ENCODE measurements around the gene SNX1. TPM values are rescaled to one million over a fixed set of nuclear protein-coding genes. Genes with fewer than 3 reads are reported as not detected.
"Not testable (repeated sequence)": the region's sequence is repeated elsewhere in the genome, so short reads cannot be mapped to it uniquely, and the experiment has no call there.

SNX1 gene
- total and polyA plus RNA-seq, 9 donors, result 51.5 to 139 (median 125) TPM

DNA sequence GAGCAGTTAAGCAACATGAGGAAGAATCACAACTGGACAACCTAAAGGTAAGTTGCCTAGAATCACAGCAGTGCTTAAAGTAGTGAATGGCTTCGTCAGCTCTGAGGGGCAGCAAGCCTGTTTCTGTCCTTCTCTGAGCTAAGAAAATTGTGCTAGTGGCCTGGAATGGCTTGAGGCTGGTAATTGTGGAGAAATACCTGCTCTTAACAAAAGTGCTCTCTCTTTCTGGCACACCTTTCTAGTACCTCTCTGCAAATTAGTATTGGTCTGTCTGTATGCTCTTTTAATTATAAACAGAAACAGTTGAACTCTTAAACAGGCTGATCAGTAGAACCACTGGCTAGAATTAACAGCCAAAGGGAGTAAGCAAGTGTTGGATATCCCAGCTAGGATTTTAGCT, 11.6 kb downstream of the SNX1 start:
- WGBS, 3 donors, result 88 to 100% (median 91%) methylated on average over 1 of the region's 1 CpG
- no peak for TF ChIP-seq EP300 (IDR thresholded peaks at IDR 0.05)
- TF ChIP-seq, protein P1, sequence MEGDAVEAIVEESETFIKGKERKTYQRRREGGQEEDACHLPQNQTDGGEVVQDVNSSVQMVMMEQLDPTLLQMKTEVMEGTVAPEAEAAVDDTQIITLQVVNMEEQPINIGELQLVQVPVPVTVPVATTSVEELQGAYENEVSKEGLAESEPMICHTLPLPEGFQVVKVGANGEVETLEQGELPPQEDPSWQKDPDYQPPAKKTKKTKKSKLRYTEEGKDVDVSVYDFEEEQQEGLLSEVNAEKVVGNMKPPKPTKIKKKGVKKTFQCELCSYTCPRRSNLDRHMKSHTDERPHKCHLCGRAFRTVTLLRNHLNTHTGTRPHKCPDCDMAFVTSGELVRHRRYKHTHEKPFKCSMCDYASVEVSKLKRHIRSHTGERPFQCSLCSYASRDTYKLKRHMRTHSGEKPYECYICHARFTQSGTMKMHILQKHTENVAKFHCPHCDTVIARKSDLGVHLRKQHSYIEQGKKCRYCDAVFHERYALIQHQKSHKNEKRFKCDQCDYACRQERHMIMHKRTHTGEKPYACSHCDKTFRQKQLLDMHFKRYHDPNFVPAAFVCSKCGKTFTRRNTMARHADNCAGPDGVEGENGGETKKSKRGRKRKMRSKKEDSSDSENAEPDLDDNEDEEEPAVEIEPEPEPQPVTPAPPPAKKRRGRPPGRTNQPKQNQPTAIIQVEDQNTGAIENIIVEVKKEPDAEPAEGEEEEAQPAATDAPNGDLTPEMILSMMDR (IDR thresholded peaks at IDR 0.05), result no peak
- no peak for TF ChIP-seq POLR2A (IDR thresholded peaks at IDR 0.05)
- intact Hi-C loops (cut with DNase I), result no loop called here
- Histone ChIP-seq H3K4me3 (no peak overlapping the region), H3K9me3 (no peaks in the 10 kb centered on the region), H3K4me1 (ENCODE audit: insufficient read depth) (peaks cover 15% of the 10 kb centered on the region), H3K27me3 (no peaks in the 10 kb centered on the region), H3K27ac (no peak overlapping the region), H3K36me3 (no peaks in the 10 kb centered on the region)
- DNase-seq, result no peak

DNA sequence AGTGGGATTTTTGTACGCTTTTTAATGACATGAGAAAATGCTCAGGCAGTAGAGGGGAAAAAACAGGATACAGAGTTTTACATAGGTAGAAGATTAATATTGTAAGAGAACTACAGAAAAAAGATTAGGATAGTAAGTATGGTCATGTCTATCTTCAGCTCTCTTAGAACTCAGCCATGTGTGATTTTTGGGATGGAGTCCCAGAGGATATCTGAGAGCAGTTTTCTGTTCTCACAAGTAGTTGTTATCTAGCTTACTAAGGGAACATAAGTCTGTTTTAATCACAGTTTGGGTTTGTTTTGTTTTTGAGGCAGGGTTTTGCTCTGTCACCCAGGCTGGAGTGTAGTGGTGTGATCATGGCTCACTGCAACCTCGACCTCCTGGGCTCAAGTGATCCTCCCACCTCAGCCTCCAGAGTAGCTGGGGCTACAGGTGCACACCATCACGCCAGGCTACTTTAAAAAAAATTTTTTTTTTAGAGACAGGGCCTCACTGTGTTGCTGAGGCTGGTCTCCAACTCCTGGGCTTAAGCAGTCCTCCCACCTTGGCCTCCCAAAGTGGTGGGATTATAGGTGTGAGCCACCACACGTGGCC, 14.4 kb downstream of the SNX1 start:
- 89 to 97% (median 94%) methylated on average over 4 of the region's 4 CpGs for WGBS, 3 donors
- intact Hi-C loops (cut with DNase I); H3K4me3 ChIP-seq; H3K36me3 ChIP-seq; H3K27me3 ChIP-seq; H3K9me3 ChIP-seq; H3K27ac ChIP-seq; DNase-seq: not testable (repeated sequence)
- H3K4me1 ChIP-seq (ENCODE audit: insufficient read depth), result peaks cover 13% of the 10 kb centered on the region

DNA sequence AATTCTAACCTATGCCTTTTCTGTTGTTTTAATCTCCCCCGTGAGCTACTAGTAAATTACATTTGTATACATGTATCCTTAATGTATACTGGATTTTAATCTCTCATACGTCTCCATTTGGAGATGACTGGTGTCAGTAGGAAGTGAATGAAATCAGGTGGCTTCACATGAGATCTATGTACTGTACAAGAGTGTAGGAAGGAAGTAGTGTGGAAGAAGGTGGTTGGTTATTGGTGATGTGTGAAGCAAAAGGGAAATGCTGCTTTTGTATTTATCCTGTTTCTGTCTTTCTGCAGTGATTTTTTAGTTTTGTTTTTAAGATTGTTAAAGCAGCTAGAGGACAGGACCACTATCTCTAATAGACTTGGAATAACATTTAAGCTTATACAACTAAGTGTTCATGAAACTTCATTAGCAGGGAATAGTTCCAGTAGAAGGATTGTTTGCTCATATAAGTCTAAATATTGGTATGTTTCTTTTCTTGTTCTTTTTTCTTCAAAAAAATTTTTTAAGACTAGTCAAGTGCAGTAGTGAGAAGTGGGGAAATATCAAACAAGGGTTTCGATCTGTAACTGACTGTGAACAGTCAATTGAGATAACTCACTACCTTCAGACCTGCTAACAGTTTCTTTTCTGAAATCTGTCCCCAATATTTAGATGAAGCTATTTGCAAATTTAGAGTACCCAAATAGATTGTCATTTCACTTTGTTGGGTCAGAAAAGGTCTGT, 15.3 kb downstream of the SNX1 start:
- WGBS, 3 donors, result 88 to 95% (median 90%) methylated on average over 3 of the region's 3 CpGs
- no peak overlapping the region for H3K27ac ChIP-seq
- no peaks in the 10 kb centered on the region for H3K9me3 ChIP-seq
- H3K4me1 ChIP-seq (ENCODE audit: insufficient read depth), result peaks cover 11% of the 10 kb centered on the region
- no peak for DNase-seq
- intact Hi-C loops (cut with DNase I), result no loop called here
- TF ChIP-seq, protein P1 (IDR thresholded peaks at IDR 0.05), result no peak
- TF ChIP-seq POLR2A (IDR thresholded peaks at IDR 0.05), result no peak
- no peak for TF ChIP-seq EP300 (IDR thresholded peaks at IDR 0.05)
- no peaks in the 10 kb centered on the region for H3K27me3 ChIP-seq
- no peak overlapping the region for H3K4me3 ChIP-seq
- H3K36me3 ChIP-seq, result no peaks in the 10 kb centered on the region

DNA sequence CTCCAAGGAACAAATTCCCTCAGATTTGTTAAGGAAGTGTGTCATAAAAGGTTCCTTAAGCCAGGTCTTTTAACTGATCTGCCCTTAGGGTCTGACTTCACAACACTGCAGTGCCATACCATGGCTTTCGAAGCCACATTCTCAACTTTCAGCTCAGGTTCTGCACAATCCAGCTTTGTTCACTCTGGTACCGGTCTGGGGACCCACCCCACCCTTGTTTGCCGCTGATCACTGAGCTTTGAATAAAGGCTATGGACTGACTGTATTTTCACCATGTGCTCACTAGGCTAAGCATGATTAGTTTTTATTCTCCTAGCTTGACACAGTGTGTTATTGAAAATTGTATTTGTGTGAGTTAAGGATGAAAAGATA, 15.9 kb downstream of the SNX1 start:
- H3K9me3 ChIP-seq, result no peaks in the 10 kb centered on the region
- H3K4me1 ChIP-seq (ENCODE audit: insufficient read depth), result peaks cover 8% of the 10 kb centered on the region
- DNase-seq, result no peak
- TF ChIP-seq POLR2A (IDR thresholded peaks at IDR 0.05), result no peak
- TF ChIP-seq EP300 (IDR thresholded peaks at IDR 0.05), result no peak
- TF ChIP-seq, protein P1 (IDR thresholded peaks at IDR 0.05), result no peak
- H3K4me3 ChIP-seq, result no peak overlapping the region
- intact Hi-C loops (cut with DNase I), result no loop called here
- WGBS, 3 donors, result 80 to 99% (median 84%) methylated on average over 3 of the region's 3 CpGs
- no peak overlapping the region for H3K27ac ChIP-seq
- no peaks in the 10 kb centered on the region for H3K27me3 ChIP-seq
- H3K36me3 ChIP-seq, result no peaks in the 10 kb centered on the region

DNA sequence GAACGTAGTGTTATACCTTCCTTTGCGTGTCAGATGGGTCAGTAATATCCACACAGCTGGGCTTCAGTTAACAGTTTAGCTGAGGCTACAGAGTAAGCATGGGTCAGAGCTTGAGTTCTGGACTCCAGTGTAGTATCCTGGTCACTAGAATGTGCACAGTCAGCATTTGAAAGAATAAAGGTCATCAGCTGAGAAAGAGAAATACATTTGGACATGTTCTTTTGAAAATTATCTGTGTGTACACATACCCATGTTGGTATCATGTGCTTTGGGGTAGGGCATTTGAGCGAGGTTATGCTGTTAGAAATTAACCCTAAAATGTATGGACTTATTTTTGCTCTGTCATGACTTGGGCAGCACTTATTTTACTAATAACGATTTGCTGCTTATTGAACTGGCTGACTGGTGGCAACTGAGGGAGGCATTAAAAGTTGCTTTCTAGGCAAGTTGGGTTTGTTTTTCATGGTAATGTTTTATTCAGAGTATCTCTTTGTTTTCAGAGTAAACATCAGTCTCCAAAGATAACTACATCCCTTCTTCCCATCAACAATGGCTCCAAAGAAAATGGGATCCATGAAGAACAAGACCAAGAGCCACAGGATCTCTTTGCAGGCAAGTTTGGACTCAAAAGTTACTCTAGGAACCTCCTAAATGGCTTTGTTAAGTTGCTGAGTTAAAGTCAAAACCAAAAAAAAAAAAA, 16.4 kb downstream of the SNX1 start:
- H3K27me3 ChIP-seq, result no peaks in the 10 kb centered on the region
- TF ChIP-seq EP300 (IDR thresholded peaks at IDR 0.05) (no peak), POLR2A (IDR thresholded peaks at IDR 0.05) (no peak)
- TF ChIP-seq, protein P1 (IDR thresholded peaks at IDR 0.05), result no peak
- no peaks in the 10 kb centered on the region for H3K9me3 ChIP-seq
- WGBS, 3 donors, result 33 to 55% (median 45%) methylated on average over 4 of the region's 4 CpGs
- H3K4me3 ChIP-seq, result no peak overlapping the region
- no peak for DNase-seq
- intact Hi-C loops (cut with DNase I), result no loop called here
- H3K4me1 ChIP-seq (ENCODE audit: insufficient read depth), result peaks cover 8% of the 10 kb centered on the region
- H3K36me3 ChIP-seq, result no peaks in the 10 kb centered on the region
- H3K27ac ChIP-seq, result no peak overlapping the region
